PFSK-1 (cell line): ENCODE results near the gene CLDN15.

Experiments used
- FOXP2 ChIP-seq: optimal IDR thresholded peaks from 2 replicates; pipeline ENCODE3; 2011; ENCODE audit warnings: borderline replicate concordance, control low read depth, inconsistent platforms; ENCODE audit not compliant: insufficient read depth; ENCODE audit errors: extremely low read length, extremely low read depth
- POLR2AphosphoS5 ChIP-seq: IDR thresholded peaks from 2 replicates; pipeline ENCODE4 v1.6.1; 2012; ENCODE audit warnings: low read depth, mild to moderate bottlenecking, control low read depth, low read length, moderate library complexity
- REST ChIP-seq, 2 experiments: IDR thresholded peaks; 2 replicates each; pipeline versions ENCODE4 v1.6.1 to v1.8.0; 2011 to 2012; ENCODE audit warnings: low read depth in 2 of 2, low read length in 2 of 2, control low read depth in 1 of 2, inconsistent platforms in 1 of 2, mild to moderate bottlenecking in 1 of 2, moderate library complexity in 1 of 2; ENCODE audit not compliant: insufficient read depth in 1 of 2
- SIN3A ChIP-seq: IDR thresholded peaks from 2 replicates; pipeline ENCODE4 v1.6.1; 2012; ENCODE audit warnings: mild to moderate bottlenecking, low read length, moderate library complexity, borderline replicate concordance; ENCODE audit not compliant: insufficient read depth
- TAF1 ChIP-seq: IDR thresholded peaks from 2 replicates; pipeline ENCODE4 v1.6.1; 2012; ENCODE audit warnings: low read length, control low read depth, borderline replicate concordance; ENCODE audit not compliant: insufficient read depth

CLDN15 gene

GRCh38 chr7:101241443-101242349 is 4.1 kb upstream of the CLDN15 start:
- TF ChIP-seq SIN3A (no peak), POLR2AphosphoS5 (no peak), REST (IDR thresholded peaks at IDR 0.05; ENCODE audit: insufficient read depth in 1 of 2, low read depth in 2 of 2, low read length in 2 of 2) (no peak), TAF1 (no peak), FOXP2 (no peak)

- TF ChIP-seq TAF1 (no peak), FOXP2 (no peak), REST (IDR thresholded peaks at IDR 0.05; ENCODE audit: insufficient read depth in 1 of 2, low read depth in 2 of 2, low read length in 2 of 2) (no peak)
Measured at GRCh38 chr7:101241015-101241363, 3.4 kb upstream of the CLDN15 start.

- TF ChIP-seq SIN3A: no peak
- TF ChIP-seq REST (IDR thresholded peaks at IDR 0.05; ENCODE audit: insufficient read depth in 1 of 2, low read depth in 2 of 2, low read length in 2 of 2): no peak
- no peak for TF ChIP-seq TAF1
- TF ChIP-seq POLR2AphosphoS5: no peak
- no peak for TF ChIP-seq FOXP2
Measured at GRCh38 chr7:101240226-101241014, 2.8 kb upstream of the CLDN15 start.

- TF ChIP-seq SIN3A (no peak), FOXP2 (no peak), POLR2AphosphoS5 (no peak)
Measured at GRCh38 chr7:101239951-101240220, 2.3 kb upstream of the CLDN15 start.

GRCh38 chr7:101239191-101239950 is 1.8 kb upstream of the CLDN15 start:
- TF ChIP-seq SIN3A (no peak), POLR2AphosphoS5 (no peak), REST (IDR thresholded peaks at IDR 0.05; ENCODE audit: insufficient read depth in 1 of 2, low read depth in 2 of 2, low read length in 2 of 2) (no peak), TAF1 (no peak), FOXP2 (no peak)
